HepG2 (cell line): ENCODE results near the gene ZNF211. TPM values are rescaled to one million over a fixed set of nuclear protein-coding genes. Genes with fewer than 3 reads are reported as not detected.

Experiments
- ATAC-seq: fragments of 200-7000 bp; cut with Tn5 transposase; 3 replicates; pipeline ENCODE4 v1.9.1; 2020; ENCODE audit warnings: mild to moderate bottlenecking, moderate library complexity
- BruUV-seq: library from RNA; stranded (reverse); fragments of 400-500 nt; replicated peaks from 2 replicates; lab custom pipeline; 2021; lab: Mats Ljungman, UMichigan
- CTCF ChIA-PET: fragments of 300-600 bp; formaldehyde crosslinking; extraction: SDS; loops from one replicate; lab custom pipeline; 2021; ENCODE audit warnings: low total read pairs, inconsistent platforms, low intra/inter-chr PET ratio; lab: Yijun Ruan, JAX
- POLR2A ChIA-PET: fragments of 350-600 bp; sonication (Branson Sonifier 250); formaldehyde crosslinking; loops from one replicate; lab custom pipeline; 2020; ENCODE audit warnings: antibody characterized with exemption, inconsistent platforms; lab: Yijun Ruan, JAX
- DNase-seq: peaks from one replicate; pipeline ENCODE4 v3.0.0-alpha.2; 2015; ENCODE audit warnings: low spot score
- FAIRE-seq: peaks from 3 replicates; lab custom pipeline; 2011; peaks lifted over from hg19 to GRCh38; lab: Jason Lieb, UNC
- H2AFZ ChIP-seq: one replicate; pipeline ENCODE4 v1.6.1; 2011; ENCODE audit warnings: low read length, inconsistent platforms
- H3K27ac ChIP-seq: fragments of 300-600 bp; 3 replicates; pipeline ENCODE4 v1.8.0; 2011; ENCODE audit warnings: mixed run types, mild to moderate bottlenecking, mixed read lengths, low read length, inconsistent platforms; ENCODE audit not compliant: insufficient read depth; ENCODE audit errors: extremely low read length
- H3K27me3 ChIP-seq, 2 experiments: fragments of 200-600 bp in 1 of 2; 2 replicates in 1 of 2; 3 replicates in 1 of 2; pipeline versions ENCODE4 v1.6.0 to v1.8.0; 2011; ENCODE audit warnings: low read length in 2 of 2, mild to moderate bottlenecking in 2 of 2, moderate library complexity in 2 of 2, inconsistent platforms in 1 of 2; ENCODE audit not compliant: insufficient read depth in 2 of 2, control insufficient read depth in 1 of 2
- H3K36me3 ChIP-seq, 2 experiments: fragments of 200-600 bp in 1 of 2; replicated peaks in 1 of 2; 2 replicates in 1 of 2; 3 replicates in 1 of 2; pipeline versions ENCODE4 v1.5.1 to v1.8.0; 2011; ENCODE audit warnings: low read length in 2 of 2, inconsistent platforms in 1 of 2; ENCODE audit not compliant: insufficient read depth in 2 of 2, control insufficient read depth in 1 of 2
- H3K4me1 ChIP-seq: 2 replicates; pipeline ENCODE4 v1.5.1; 2012; ENCODE audit warnings: low read length, inconsistent platforms; ENCODE audit not compliant: insufficient read depth
- H3K4me2 ChIP-seq: 2 replicates; pipeline ENCODE4 v1.6.0; 2011; ENCODE audit warnings: low read depth, low read length, inconsistent platforms
- H3K4me3 ChIP-seq, 3 experiments: fragments of 200-600 bp in 1 of 3; sonication (generic), shearing (Covaris generic) in 1 of 3; replicated peaks in 1 of 3; 2 replicates each; pipeline ENCODE4 v1.5.1; 2011 to 2016; ENCODE audit warnings: low read length in 3 of 3, inconsistent platforms in 2 of 3, low read depth in 2 of 3, mild to moderate bottlenecking in 2 of 3, control low read depth in 1 of 3, mixed read lengths in 1 of 3; ENCODE audit not compliant: insufficient read depth in 1 of 3
- H3K79me2 ChIP-seq: one replicate; pipeline ENCODE4 v1.6.1; 2011; ENCODE audit warnings: low read length, inconsistent platforms; ENCODE audit not compliant: insufficient read depth
- H3K9ac ChIP-seq: 2 replicates; pipeline ENCODE4 v1.6.0; 2011; ENCODE audit warnings: mild to moderate bottlenecking, low read depth, low read length, inconsistent platforms; ENCODE audit not compliant: insufficient read depth
- H3K9me3 ChIP-seq: 2 replicates; pipeline ENCODE4 v1.5.1; 2012; ENCODE audit warnings: mild to moderate bottlenecking, low read length
- H4K20me1 ChIP-seq: 2 replicates; pipeline ENCODE4 v1.6.0; 2011; ENCODE audit warnings: inconsistent platforms, mild to moderate bottlenecking, low read length, moderate library complexity; ENCODE audit not compliant: insufficient read depth
- ASH2L ChIP-seq: fragments of 300-600, 200-600 bp; sonication (generic); IDR thresholded peaks from 2 replicates; pipeline ENCODE4 v1.7.0; 2017; ENCODE audit warnings: low read depth, mild to moderate bottlenecking, moderate library complexity, mixed read lengths, low read length; ENCODE audit not compliant: insufficient read length
- CHCHD3 ChIP-seq: sonication (generic); formaldehyde crosslinking; IDR thresholded peaks from 2 replicates; pipeline ENCODE4 v1.8.0; 2022; ENCODE audit warnings: mild to moderate bottlenecking, missing genetic modification reagents, moderate library complexity
- CSRNP1 ChIP-seq: sonication (generic); formaldehyde crosslinking; IDR thresholded peaks from 2 replicates; pipeline ENCODE4 v1.8.1; 2023; ENCODE audit warnings: mild to moderate bottlenecking, missing genetic modification reagents
- JDP2 ChIP-seq: sonication (generic); formaldehyde crosslinking; IDR thresholded peaks from 2 replicates; pipeline ENCODE4 v1.8.1; 2022; ENCODE audit warnings: missing genetic modification reagents, borderline replicate concordance
- JUNB ChIP-seq: sonication (generic); formaldehyde crosslinking; IDR thresholded peaks from 2 replicates; pipeline ENCODE4 v1.8.0; 2022; ENCODE audit warnings: missing genetic modification reagents, mild to moderate bottlenecking, borderline replicate concordance
- MEF2D ChIP-seq: sonication (generic); formaldehyde crosslinking; IDR thresholded peaks from 2 replicates; pipeline ENCODE4 v1.5.1; 2020; ENCODE audit warnings: mild to moderate bottlenecking, missing genetic modification reagents
- PBX2 ChIP-seq: IDR thresholded peaks from 2 replicates; pipeline ENCODE4 v1.6.1; 2016; ENCODE audit warnings: control low read depth
- SP4 ChIP-seq: sonication (generic); formaldehyde crosslinking; IDR thresholded peaks from 2 replicates; pipeline ENCODE4 v1.8.1; 2023; ENCODE audit warnings: mild to moderate bottlenecking, missing genetic modification reagents
- SPEN ChIP-seq: sonication (generic); formaldehyde crosslinking; IDR thresholded peaks from 2 replicates; pipeline ENCODE4 v1.5.1; 2020; ENCODE audit warnings: low read depth, mild to moderate bottlenecking, missing genetic modification reagents
- TRIM24 ChIP-seq: sonication (generic); formaldehyde crosslinking; IDR thresholded peaks from 2 replicates; pipeline ENCODE4 v1.8.0; 2022; ENCODE audit warnings: mild to moderate bottlenecking, missing genetic modification reagents
- ZFP36L2 ChIP-seq: sonication (generic); formaldehyde crosslinking; IDR thresholded peaks from 2 replicates; pipeline ENCODE4 v1.4.0; 2020; ENCODE audit warnings: missing genetic modification reagents
- ZHX1 ChIP-seq: sonication (generic); formaldehyde crosslinking; IDR thresholded peaks from 2 replicates; pipeline ENCODE4 v1.8.1; 2022; ENCODE audit warnings: low read depth, mild to moderate bottlenecking, missing genetic modification reagents
- ZMYM3 ChIP-seq: sonication (generic); formaldehyde crosslinking; IDR thresholded peaks from 2 replicates; pipeline ENCODE4 v1.5.1; 2020; ENCODE audit warnings: mild to moderate bottlenecking, missing genetic modification reagents
- ZNF224 ChIP-seq: sonication (generic); formaldehyde crosslinking; IDR thresholded peaks from 2 replicates; pipeline ENCODE4 v1.5.0; 2020; ENCODE audit warnings: mild to moderate bottlenecking, missing genetic modification reagents
- ZNF292 ChIP-seq: sonication (generic); formaldehyde crosslinking; IDR thresholded peaks from 2 replicates; pipeline ENCODE4 v1.8.1; 2022; ENCODE audit warnings: mild to moderate bottlenecking, low read depth, missing genetic modification reagents, borderline replicate concordance
- ZNF570 ChIP-seq: sonication (generic); formaldehyde crosslinking; IDR thresholded peaks from 2 replicates; pipeline ENCODE4 v1.4.0; 2020; ENCODE audit warnings: mild to moderate bottlenecking, missing genetic modification reagents, borderline replicate concordance
- ZNF713 ChIP-seq: sonication (generic); formaldehyde crosslinking; IDR thresholded peaks from 2 replicates; pipeline ENCODE4 v1.4.0; 2020; ENCODE audit warnings: mild to moderate bottlenecking, missing genetic modification reagents
- ZSCAN9 ChIP-seq: IDR thresholded peaks from 2 replicates; pipeline ENCODE4 v1.6.1; 2016; ENCODE audit warnings: borderline replicate concordance
- WGBS: methylation state at CpG from one replicate; pipeline ENCODE4 v1.1.6; 2017; ENCODE audit warnings: low lambda C conversion rate; 5-methylcytosine and 5-hydroxymethylcytosine counted together
- in situ Hi-C: cut with HindIII; loops from 2 replicates; pipeline ENCODE4 v1.10.0; 2017; ENCODE audit warnings: low pct_unique_long_range_greater_than_20kb; ENCODE audit not compliant: extremely low pct_ligation_motif_present
- intact Hi-C: fragments of 100-400 bp; cut with micrococcal nuclease; formaldehyde crosslinking; loops from one replicate; pipeline ENCODE4 v1.10.0; 2022; ENCODE audit not compliant: unreplicated experiment
- polyA plus RNA-seq, 8 experiments: library from polyadenylated mRNA; depleted of rRNA in 3 of 8; stranded (reverse) in 7 of 8; unstranded in 1 of 8; fragments of >200 nt; fragmentation: Illumina TruSeq in 4 of 8; extraction: Trizol in 4 of 8; gene quantifications; 2 replicates each; pipeline versions ENCODE4 v1.2.1 to v1.2.3, GENCODE V29; 2011 to 2016; ENCODE audit warnings: low read depth in 4 of 8, missing spikeins in 1 of 8, mixed read lengths in 1 of 8; ENCODE audit not compliant: insufficient read depth in 1 of 8
- total RNA-seq, 5 experiments: library from RNA; depleted of rRNA; stranded (reverse); fragments of >200 nt; fragmentation: Illumina TruSeq; extraction: Trizol; gene quantifications; 2 replicates each; pipeline ENCODE4 v1.2.3, GENCODE V29; 2016; ENCODE audit warnings: low read depth in 1 of 5

The ZNF211 gene
- total and polyA plus RNA-seq, 2 of the 13 experiments (the other 11 are each of a cell fraction or from before 2014, with no cell fraction given) = 9.9 to 11.2 TPM

GRCh38 chr19:57664269-57665127 lies 31.5 kb downstream of the ZNF211 start:
- H3K27me3 ChIP-seq = no peaks in the 10 kb centered on the region; a peak in 1 of 5 replicates
- H4K20me1 ChIP-seq = no peaks in the 10 kb centered on the region; the same call in 1 of the 2 replicates
- H3K4me2 ChIP-seq = peak overlapping the region; percentile 78
- ChIA-PET POLR2A (interaction anchor here (0.9 to 4.6 kb wide), 8 partner anchors 9 to 155 kb away, joined by 3 to 21 read pairs (median 6); partner anchors contain the start of genes ZNF134, ZNF211 and ZNF551), CTCF (no interaction called here)
- peak; percentile 97 for ATAC-seq
- peak overlapping the region; percentile 47 for H2AFZ ChIP-seq
- no peaks in the 10 kb centered on the region for H3K36me3 ChIP-seq
- intact Hi-C loops (no loop called here), in situ Hi-C loops (no loop called here)
- peaks cover 15% of the 10 kb centered on the region for H3K4me1 ChIP-seq
- peak overlapping the region; percentile 62 for H3K9ac ChIP-seq
- peak; percentile 49 for FAIRE-seq
- TSS peak; percentile 55 for BruUV-seq
- peak overlapping the region; percentile 30 for H3K27ac ChIP-seq
- H3K4me3 ChIP-seq = peak overlapping the region; percentile 67 to 71 (median 70)
- peak; percentile 39 for DNase-seq
- H3K9me3 ChIP-seq = no peaks in the 10 kb centered on the region
- 4% methylated on average over 21 of the region's 64 CpGs for WGBS
- H3K79me2 ChIP-seq = no peaks in the 10 kb centered on the region
- no peak; the same call in 1 of the 2 replicates for TF ChIP-seq ZNF292 (CRISPR knock-in tag)
- TF ChIP-seq CHCHD3 (CRISPR knock-in tag) = 0 out of 2 replicates have a peak, but pooled peaks have one; percentile 64
- no peak for TF ChIP-seq ZFP36L2
- TF ChIP-seq ASH2L = no peak
- TF ChIP-seq PBX2 (CRISPR knock-in tag) = no peak
- TF ChIP-seq MEF2D (CRISPR knock-in tag) = no peak
- no peak for TF ChIP-seq ZNF713 (CRISPR knock-in tag)
- no peak for TF ChIP-seq ZNF224 (CRISPR knock-in tag)
- TF ChIP-seq ZSCAN9 (CRISPR knock-in tag) = no peak
- TF ChIP-seq JDP2 (CRISPR knock-in tag) = no peak
- TF ChIP-seq ZNF570 (CRISPR knock-in tag) = no peak
- 0 out of 2 replicates have a peak, but pooled peaks have one; percentile 9 for TF ChIP-seq ZMYM3 (CRISPR knock-in tag)
- peak; percentile 85; the same call in 1 of the 2 replicates for TF ChIP-seq CSRNP1 (CRISPR knock-in tag)
- no peak for TF ChIP-seq JUNB (CRISPR knock-in tag)
- TF ChIP-seq ZHX1 (CRISPR knock-in tag) = no peak
- no peak for TF ChIP-seq TRIM24 (CRISPR knock-in tag)
- peak; percentile 62; the same call in 1 of the 2 replicates for TF ChIP-seq SPEN
- no peak; the same call in 1 of the 2 replicates for TF ChIP-seq SP4 (CRISPR knock-in tag)
